GM23338 (cell line): ENCODE results near the gene ABO. TPM values are rescaled to one million over a fixed set of nuclear protein-coding genes. Genes with fewer than 3 reads are reported as not detected.

Source experiments
- ATAC-seq: fragments of 200-7000 bp; cut with Tn5 transposase; 3 replicates; pipeline ENCODE4 v1.9.1; 2020
- DNase-seq: peaks from one replicate; pipeline ENCODE4 v3.0.0-alpha.2; 2015; ENCODE audit warnings: low spot score
- H2AFZ ChIP-seq: fragments of 200-600 bp; sonication (generic); 2 replicates; pipeline ENCODE4 v1.8.0; 2016; ENCODE audit warnings: antibody characterized with exemption, mild to moderate bottlenecking, moderate library complexity
- H3F3A ChIP-seq: fragments of 200-600 bp; sonication (generic); replicated peaks from 2 replicates; pipeline ENCODE4 v1.8.0; 2017; ENCODE audit warnings: antibody characterized with exemption, mixed run types, low read depth
- H3K27ac ChIP-seq: fragments of 200-600 bp; sonication (generic); 2 replicates; pipeline ENCODE4 v1.6.1; 2016; ENCODE audit warnings: low read depth
- H3K27me3 ChIP-seq: fragments of 200-600 bp; sonication (generic); 2 replicates; pipeline ENCODE4 v1.8.0; 2016; ENCODE audit warnings: mild to moderate bottlenecking, mixed run types, moderate library complexity; ENCODE audit not compliant: insufficient read depth
- H3K36me3 ChIP-seq: fragments of 200-600 bp; sonication (generic); 2 replicates; pipeline ENCODE4 v1.8.0; 2016; ENCODE audit warnings: mild to moderate bottlenecking; ENCODE audit not compliant: insufficient read depth
- H3K4me1 ChIP-seq: fragments of 200-600 bp; sonication (generic); 2 replicates; pipeline ENCODE4 v1.8.0; 2016; ENCODE audit warnings: mild to moderate bottlenecking, moderate library complexity; ENCODE audit not compliant: insufficient read depth
- H3K4me2 ChIP-seq: fragments of 200-600 bp; sonication (generic); 2 replicates; pipeline ENCODE4 v1.7.1; 2017; ENCODE audit warnings: mixed run types
- H3K4me3 ChIP-seq: fragments of 200-600 bp; sonication (generic); 2 replicates; pipeline ENCODE4 v1.6.1; 2016; ENCODE audit warnings: mixed run types
- H3K79me2 ChIP-seq: fragments of 200-600 bp; sonication (generic); replicated peaks from 2 replicates; pipeline ENCODE4 v1.8.0; 2017; ENCODE audit warnings: mild to moderate bottlenecking; ENCODE audit not compliant: insufficient read depth
- H3K9me2 ChIP-seq: fragments of 200-600 bp; sonication (generic); 2 replicates; pipeline ENCODE4 v1.8.0; 2017; ENCODE audit not compliant: insufficient read depth
- H4K20me1 ChIP-seq: fragments of 200-600 bp; sonication (generic); replicated peaks from 2 replicates; pipeline ENCODE4 v1.8.0; 2017; ENCODE audit warnings: mild to moderate bottlenecking; ENCODE audit not compliant: insufficient read depth
- H3K27ac Mint-ChIP-seq: 2 replicates; pipeline ENCODE4 v1.8.0; 2020; ENCODE audit warnings: inconsistent platforms, mild to moderate bottlenecking, moderate library complexity, mixed read lengths
- H3K27me3 Mint-ChIP-seq: 3 replicates; pipeline ENCODE4 v1.8.0; 2022; ENCODE audit warnings: low read depth, mild to moderate bottlenecking, moderate library complexity, mixed read lengths, inconsistent platforms; ENCODE audit not compliant: insufficient read depth, poor library complexity
- H3K36me3 Mint-ChIP-seq: 3 replicates; pipeline ENCODE4 v1.8.0; 2021; ENCODE audit warnings: low read depth, mild to moderate bottlenecking, inconsistent platforms, moderate library complexity, mixed read lengths
- H3K4me1 Mint-ChIP-seq: 3 replicates; pipeline ENCODE4 v1.8.0; 2020; ENCODE audit warnings: mild to moderate bottlenecking, inconsistent platforms, mixed read lengths
- H3K4me3 Mint-ChIP-seq: 3 replicates; pipeline ENCODE4 v1.8.0; 2021; ENCODE audit warnings: moderate library complexity, mild to moderate bottlenecking, inconsistent platforms, mixed read lengths
- H3K9me3 Mint-ChIP-seq: 3 replicates; pipeline ENCODE4 v1.8.0; 2020; ENCODE audit warnings: moderate library complexity, mild to moderate bottlenecking, inconsistent platforms, mixed read lengths
- CREB1 ChIP-seq: fragments of 250-450 bp; sonication (Bioruptor Pico); IDR thresholded peaks from 2 replicates; pipeline ENCODE4 v1.5.0; 2020; ENCODE audit warnings: low read depth, mild to moderate bottlenecking, moderate library complexity
- EZH2 ChIP-seq: fragments of 200-600 bp; sonication (generic); IDR thresholded peaks from one replicate; pipeline ENCODE4 v1.8.0; 2017; ENCODE audit warnings: antibody characterized with exemption, mild to moderate bottlenecking, low read depth; ENCODE audit not compliant: unreplicated experiment
- STAT1 ChIP-seq: IDR thresholded peaks from one replicate; pipeline ENCODE4 v1.6.1; 2016; ENCODE audit warnings: antibody characterized with exemption; ENCODE audit not compliant: unreplicated experiment
- ZNF114 ChIP-seq: fragments of 250-450 bp; sonication (Bioruptor Pico); IDR thresholded peaks from 2 replicates; pipeline ENCODE4 v1.5.0; 2020; ENCODE audit warnings: mild to moderate bottlenecking, moderate library complexity
- ZNF331 ChIP-seq: fragments of 250-450 bp; sonication (Bioruptor Pico); IDR thresholded peaks from 2 replicates; pipeline ENCODE4 v1.5.0; 2020; ENCODE audit warnings: low read depth, mild to moderate bottlenecking, moderate library complexity
- polyA plus RNA-seq: library from polyadenylated mRNA; unstranded; fragments of >200 nt; fragmentation: Nextera tagmentation; extraction: Ambion mirVana; gene quantifications from 2 replicates; pipeline ENCODE4 v1.2.1, GENCODE V29; 2016
- total RNA-seq: library from RNA; depleted of rRNA; stranded (reverse); fragments of >200 nt; shearing (Covaris generic); gene quantifications from 2 replicates; pipeline ENCODE4 v1.2.3, GENCODE V29; 2014
- TF ChIP-seq, protein P1 (sequence below): fragments of 250-450 bp; sonication (Bioruptor Pico); IDR thresholded peaks from 2 replicates; pipeline ENCODE4 v1.5.0; 2020; ENCODE audit warnings: mild to moderate bottlenecking, moderate library complexity
- TF ChIP-seq, protein P2 (sequence below): IDR thresholded peaks from one replicate; pipeline ENCODE4 v1.6.1; 2018; ENCODE audit warnings: antibody characterized with exemption; ENCODE audit not compliant: unreplicated experiment

The ABO gene
- total and polyA plus RNA-seq, 2 experiments from 2014 or later: 0.28 to 0.34 TPM

DNA sequence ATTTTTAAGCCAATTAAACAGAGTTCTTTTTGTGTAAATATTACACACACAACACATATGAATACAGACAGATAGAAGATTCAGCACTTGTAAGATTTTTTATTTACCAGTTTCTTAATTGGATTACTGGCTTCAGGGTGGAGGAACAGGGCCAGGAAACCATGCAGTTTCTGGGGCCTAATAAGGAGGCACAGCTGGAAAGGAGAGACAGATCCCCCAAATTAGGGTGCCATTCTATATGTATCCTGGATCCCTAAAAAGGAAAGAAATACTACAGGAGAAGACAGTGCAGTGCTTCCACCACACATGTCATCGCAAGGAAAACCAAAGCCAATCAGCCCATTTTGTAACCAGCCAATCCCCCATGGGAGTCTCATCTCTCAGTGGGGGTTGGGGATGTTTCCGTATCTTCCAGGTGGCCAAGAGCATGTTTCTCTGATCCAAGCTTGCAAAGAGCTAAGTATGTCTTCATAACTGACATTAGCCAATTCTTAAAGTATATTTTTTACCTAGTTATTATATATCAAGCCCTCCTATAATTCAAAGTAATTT lies 15.8 kb upstream of the ABO start:
- no peak overlapping the region for H3K4me3 ChIP-seq
- H3F3A ChIP-seq: no peaks in the 10 kb centered on the region
- no peaks in the 10 kb centered on the region for H3K27me3 ChIP-seq
- DNase-seq: peak; percentile 29
- H3K36me3 ChIP-seq: peaks cover 9% of the 10 kb centered on the region
- Mint-ChIP-seq H3K27ac (no peak overlapping the region), H3K36me3 (peaks cover 27% of the 10 kb centered on the region; the same call in 2 of the 3 replicates), H3K27me3 (peaks cover 6% of the 10 kb centered on the region), H3K4me3 (no peak overlapping the region), H3K4me1 (no peaks in the 10 kb centered on the region), H3K9me3 (peaks cover 83% of the 10 kb centered on the region)
- ATAC-seq: no peak
- no peaks in the 10 kb centered on the region for H4K20me1 ChIP-seq
- H2AFZ ChIP-seq: no peak overlapping the region
- no peak for TF ChIP-seq EZH2
- TF ChIP-seq STAT1: no peak
- TF ChIP-seq, protein P1, sequence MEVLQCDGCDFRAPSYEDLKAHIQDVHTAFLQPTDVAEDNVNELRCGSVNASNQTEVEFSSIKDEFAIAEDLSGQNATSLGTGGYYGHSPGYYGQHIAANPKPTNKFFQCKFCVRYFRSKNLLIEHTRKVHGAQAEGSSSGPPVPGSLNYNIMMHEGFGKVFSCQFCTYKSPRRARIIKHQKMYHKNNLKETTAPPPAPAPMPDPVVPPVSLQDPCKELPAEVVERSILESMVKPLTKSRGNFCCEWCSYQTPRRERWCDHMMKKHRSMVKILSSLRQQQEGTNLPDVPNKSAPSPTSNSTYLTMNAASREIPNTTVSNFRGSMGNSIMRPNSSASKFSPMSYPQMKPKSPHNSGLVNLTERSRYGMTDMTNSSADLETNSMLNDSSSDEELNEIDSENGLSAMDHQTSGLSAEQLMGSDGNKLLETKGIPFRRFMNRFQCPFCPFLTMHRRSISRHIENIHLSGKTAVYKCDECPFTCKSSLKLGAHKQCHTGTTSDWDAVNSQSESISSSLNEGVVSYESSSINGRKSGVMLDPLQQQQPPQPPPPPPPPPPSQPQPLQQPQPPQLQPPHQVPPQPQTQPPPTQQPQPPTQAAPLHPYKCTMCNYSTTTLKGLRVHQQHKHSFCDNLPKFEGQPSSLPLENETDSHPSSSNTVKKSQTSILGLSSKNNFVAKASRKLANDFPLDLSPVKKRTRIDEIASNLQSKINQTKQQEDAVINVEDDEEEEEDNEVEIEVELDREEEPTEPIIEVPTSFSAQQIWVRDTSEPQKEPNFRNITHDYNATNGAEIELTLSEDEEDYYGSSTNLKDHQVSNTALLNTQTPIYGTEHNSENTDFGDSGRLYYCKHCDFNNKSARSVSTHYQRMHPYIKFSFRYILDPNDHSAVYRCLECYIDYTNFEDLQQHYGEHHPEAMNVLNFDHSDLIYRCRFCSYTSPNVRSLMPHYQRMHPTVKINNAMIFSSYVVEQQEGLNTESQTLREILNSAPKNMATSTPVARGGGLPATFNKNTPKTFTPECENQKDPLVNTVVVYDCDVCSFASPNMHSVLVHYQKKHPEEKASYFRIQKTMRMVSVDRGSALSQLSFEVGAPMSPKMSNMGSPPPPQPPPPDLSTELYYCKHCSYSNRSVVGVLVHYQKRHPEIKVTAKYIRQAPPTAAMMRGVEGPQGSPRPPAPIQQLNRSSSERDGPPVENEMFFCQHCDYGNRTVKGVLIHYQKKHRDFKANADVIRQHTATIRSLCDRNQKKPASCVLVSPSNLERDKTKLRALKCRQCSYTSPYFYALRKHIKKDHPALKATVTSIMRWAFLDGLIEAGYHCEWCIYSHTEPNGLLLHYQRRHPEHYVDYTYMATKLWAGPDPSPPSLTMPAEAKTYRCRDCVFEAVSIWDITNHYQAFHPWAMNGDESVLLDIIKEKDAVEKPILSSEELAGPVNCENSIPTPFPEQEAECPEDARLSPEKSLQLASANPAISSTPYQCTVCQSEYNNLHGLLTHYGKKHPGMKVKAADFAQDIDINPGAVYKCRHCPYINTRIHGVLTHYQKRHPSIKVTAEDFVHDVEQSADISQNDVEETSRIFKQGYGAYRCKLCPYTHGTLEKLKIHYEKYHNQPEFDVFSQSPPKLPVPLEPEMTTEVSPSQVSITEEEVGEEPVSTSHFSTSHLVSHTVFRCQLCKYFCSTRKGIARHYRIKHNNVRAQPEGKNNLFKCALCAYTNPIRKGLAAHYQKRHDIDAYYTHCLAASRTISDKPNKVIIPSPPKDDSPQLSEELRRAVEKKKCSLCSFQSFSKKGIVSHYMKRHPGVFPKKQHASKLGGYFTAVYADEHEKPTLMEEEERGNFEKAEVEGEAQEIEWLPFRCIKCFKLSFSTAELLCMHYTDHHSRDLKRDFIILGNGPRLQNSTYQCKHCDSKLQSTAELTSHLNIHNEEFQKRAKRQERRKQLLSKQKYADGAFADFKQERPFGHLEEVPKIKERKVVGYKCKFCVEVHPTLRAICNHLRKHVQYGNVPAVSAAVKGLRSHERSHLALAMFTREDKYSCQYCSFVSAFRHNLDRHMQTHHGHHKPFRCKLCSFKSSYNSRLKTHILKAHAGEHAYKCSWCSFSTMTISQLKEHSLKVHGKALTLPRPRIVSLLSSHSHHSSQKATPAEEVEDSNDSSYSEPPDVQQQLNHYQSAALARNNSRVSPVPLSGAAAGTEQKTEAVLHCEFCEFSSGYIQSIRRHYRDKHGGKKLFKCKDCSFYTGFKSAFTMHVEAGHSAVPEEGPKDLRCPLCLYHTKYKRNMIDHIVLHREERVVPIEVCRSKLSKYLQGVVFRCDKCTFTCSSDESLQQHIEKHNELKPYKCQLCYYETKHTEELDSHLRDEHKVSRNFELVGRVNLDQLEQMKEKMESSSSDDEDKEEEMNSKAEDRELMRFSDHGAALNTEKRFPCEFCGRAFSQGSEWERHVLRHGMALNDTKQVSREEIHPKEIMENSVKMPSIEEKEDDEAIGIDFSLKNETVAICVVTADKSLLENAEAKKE (CRISPR knock-in tag): no peak
- TF ChIP-seq ZNF331: no peak
- TF ChIP-seq CREB1: no peak
- no peak for TF ChIP-seq ZNF114 (CRISPR knock-in tag)
- no peaks in the 10 kb centered on the region for H3K9me2 ChIP-seq
- H3K79me2 ChIP-seq: no peaks in the 10 kb centered on the region
- no peak overlapping the region for H3K27ac ChIP-seq
- H3K4me2 ChIP-seq: no peak overlapping the region
- no peaks in the 10 kb centered on the region for H3K4me1 ChIP-seq

DNA sequence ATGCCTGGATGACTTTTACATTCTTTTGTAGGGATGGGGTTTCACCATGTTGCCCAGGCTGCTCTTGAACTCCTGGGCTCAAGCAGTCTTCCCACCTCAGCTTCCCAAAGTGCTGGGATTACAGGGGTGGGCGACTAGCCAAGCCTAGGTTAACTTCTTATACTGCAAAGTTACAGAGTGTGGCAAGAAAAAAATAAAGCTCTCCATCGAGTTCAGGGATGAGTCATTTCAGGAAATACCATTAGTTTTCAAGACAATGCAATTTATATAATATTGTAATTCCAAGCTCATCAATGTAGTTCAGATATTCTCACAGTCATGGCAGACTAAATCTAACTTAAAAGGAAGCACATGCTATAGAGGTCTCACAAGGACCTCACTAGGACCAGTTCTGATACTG lies 11.5 kb upstream of the ABO start:
- peaks cover 54% of the 10 kb centered on the region for H3K9me3 Mint-ChIP-seq
- H4K20me1 ChIP-seq: no peaks in the 10 kb centered on the region
- no peaks in the 10 kb centered on the region for H3K27me3 ChIP-seq
- ATAC-seq (no peak), DNase-seq (no peak)
- H3K27ac Mint-ChIP-seq: no peak overlapping the region
- no peak overlapping the region for H3K4me3 Mint-ChIP-seq
- no peak overlapping the region for H3K4me2 ChIP-seq
- H3K4me1 Mint-ChIP-seq: no peaks in the 10 kb centered on the region
- H3K27ac ChIP-seq: no peak overlapping the region
- H3K27me3 Mint-ChIP-seq: peaks cover 6% of the 10 kb centered on the region
- H3K79me2 ChIP-seq: no peaks in the 10 kb centered on the region
- H3K4me3 ChIP-seq: no peak overlapping the region
- H3K4me1 ChIP-seq: no peaks in the 10 kb centered on the region
- H3F3A ChIP-seq: no peaks in the 10 kb centered on the region
- peaks cover 27% of the 10 kb centered on the region; the same call in 2 of the 3 replicates for H3K36me3 Mint-ChIP-seq
- H3K36me3 ChIP-seq: peaks cover 6% of the 10 kb centered on the region
- H3K9me2 ChIP-seq: peaks cover 5% of the 10 kb centered on the region
- no peak overlapping the region for H2AFZ ChIP-seq
- no peak for TF ChIP-seq EZH2
- no peak for TF ChIP-seq ZNF114 (CRISPR knock-in tag)
- TF ChIP-seq, protein P2, sequence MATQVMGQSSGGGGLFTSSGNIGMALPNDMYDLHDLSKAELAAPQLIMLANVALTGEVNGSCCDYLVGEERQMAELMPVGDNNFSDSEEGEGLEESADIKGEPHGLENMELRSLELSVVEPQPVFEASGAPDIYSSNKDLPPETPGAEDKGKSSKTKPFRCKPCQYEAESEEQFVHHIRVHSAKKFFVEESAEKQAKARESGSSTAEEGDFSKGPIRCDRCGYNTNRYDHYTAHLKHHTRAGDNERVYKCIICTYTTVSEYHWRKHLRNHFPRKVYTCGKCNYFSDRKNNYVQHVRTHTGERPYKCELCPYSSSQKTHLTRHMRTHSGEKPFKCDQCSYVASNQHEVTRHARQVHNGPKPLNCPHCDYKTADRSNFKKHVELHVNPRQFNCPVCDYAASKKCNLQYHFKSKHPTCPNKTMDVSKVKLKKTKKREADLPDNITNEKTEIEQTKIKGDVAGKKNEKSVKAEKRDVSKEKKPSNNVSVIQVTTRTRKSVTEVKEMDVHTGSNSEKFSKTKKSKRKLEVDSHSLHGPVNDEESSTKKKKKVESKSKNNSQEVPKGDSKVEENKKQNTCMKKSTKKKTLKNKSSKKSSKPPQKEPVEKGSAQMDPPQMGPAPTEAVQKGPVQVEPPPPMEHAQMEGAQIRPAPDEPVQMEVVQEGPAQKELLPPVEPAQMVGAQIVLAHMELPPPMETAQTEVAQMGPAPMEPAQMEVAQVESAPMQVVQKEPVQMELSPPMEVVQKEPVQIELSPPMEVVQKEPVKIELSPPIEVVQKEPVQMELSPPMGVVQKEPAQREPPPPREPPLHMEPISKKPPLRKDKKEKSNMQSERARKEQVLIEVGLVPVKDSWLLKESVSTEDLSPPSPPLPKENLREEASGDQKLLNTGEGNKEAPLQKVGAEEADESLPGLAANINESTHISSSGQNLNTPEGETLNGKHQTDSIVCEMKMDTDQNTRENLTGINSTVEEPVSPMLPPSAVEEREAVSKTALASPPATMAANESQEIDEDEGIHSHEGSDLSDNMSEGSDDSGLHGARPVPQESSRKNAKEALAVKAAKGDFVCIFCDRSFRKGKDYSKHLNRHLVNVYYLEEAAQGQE: no peak
